A673 (cell line): ENCODE results near the gene WDR11. TPM values are rescaled to one million over a fixed set of nuclear protein-coding genes. Genes with fewer than 3 reads are reported as not detected.

Experiments
- Bru-seq: library from RNA; stranded (reverse); fragments of 400-500 nt; gene quantifications from one replicate; lab custom pipeline; 2021; lab: Mats Ljungman, UMichigan
- BruChase-seq, 2 experiments: library from RNA; stranded (reverse); fragments of 400-500 nt; gene quantifications; one replicate each; lab custom pipeline; 2021; lab: Mats Ljungman, UMichigan
- BruUV-seq: library from RNA; stranded (reverse); fragments of 400-500 nt; replicated peaks from 2 replicates; lab custom pipeline; 2021; lab: Mats Ljungman, UMichigan
- CTCF ChIA-PET: fragments of 300-600 bp; sonication (Branson Sonifier 250); formaldehyde crosslinking; loops from one replicate; lab custom pipeline; 2022; ENCODE audit warnings: antibody characterized with exemption; lab: Charles Lee
- POLR2A ChIA-PET: fragments of 300-600 bp; sonication (Branson Sonifier 250); formaldehyde crosslinking; loops from one replicate; lab custom pipeline; 2022; ENCODE audit warnings: antibody characterized with exemption; ENCODE audit not compliant: low non-redundant PET; lab: Charles Lee
- DNase-seq: peaks from one replicate; pipeline ENCODE4 v3.0.0-alpha.2; 2015; ENCODE audit warnings: low spot score
- H3K27ac ChIP-seq: fragments of 200-600 bp; sonication (generic); 2 replicates; pipeline ENCODE4 v1.5.1; 2016; ENCODE audit warnings: mixed run types, low read depth, mild to moderate bottlenecking, mixed read lengths, antibody characterized with exemption, low read length; ENCODE audit not compliant: poor library complexity, severe bottlenecking
- H3K27me3 ChIP-seq: fragments of 200-600 bp; sonication (generic); replicated peaks from 2 replicates; pipeline ENCODE4 v1.6.1; 2017; ENCODE audit warnings: mixed run types, low read depth, mild to moderate bottlenecking, mixed read lengths, antibody characterized with exemption, low read length; ENCODE audit not compliant: insufficient read depth, poor library complexity
- H3K36me3 ChIP-seq: fragments of 200-600 bp; sonication (generic); 2 replicates; pipeline ENCODE4 v1.6.1; 2016; ENCODE audit warnings: mixed run types, mild to moderate bottlenecking, mixed read lengths, antibody characterized with exemption, low read length; ENCODE audit not compliant: insufficient read depth, poor library complexity, severe bottlenecking
- H3K4me1 ChIP-seq: fragments of 200-600 bp; sonication (generic); 2 replicates; pipeline ENCODE4 v1.6.1; 2017; ENCODE audit warnings: mixed run types, mild to moderate bottlenecking, mixed read lengths, antibody characterized with exemption, low read length; ENCODE audit not compliant: insufficient read depth, poor library complexity, severe bottlenecking
- H3K4me3 ChIP-seq: fragments of 200-600 bp; sonication (generic); 2 replicates; pipeline ENCODE4 v1.5.1; 2016; ENCODE audit warnings: low read depth, mixed run types, mild to moderate bottlenecking, mixed read lengths, low read length; ENCODE audit not compliant: poor library complexity, severe bottlenecking
- H3K9me3 ChIP-seq: fragments of 200-600 bp; sonication (generic); 2 replicates; pipeline ENCODE4 v1.6.1; 2016; ENCODE audit warnings: mixed run types, low read depth, mild to moderate bottlenecking, mixed read lengths, antibody characterized with exemption, low read length; ENCODE audit not compliant: poor library complexity, severe bottlenecking
- CTCF ChIP-seq: fragments of 300-800, 200-600 bp; sonication (generic); conservative IDR thresholded peaks from 2 replicates; pipeline ENCODE4 v1.5.1; 2017; ENCODE audit warnings: low read depth, mild to moderate bottlenecking, antibody characterized with exemption, low read length, moderate library complexity, mixed read lengths
- EZH2 ChIP-seq: fragments of 200-600 bp; sonication (generic); IDR thresholded peaks from 2 replicates; pipeline ENCODE4 v1.6.1; 2017; ENCODE audit warnings: borderline replicate concordance, low read depth, mild to moderate bottlenecking, mixed read lengths, antibody characterized with exemption, low read length; ENCODE audit not compliant: poor library complexity, severe bottlenecking
- intact Hi-C: fragments of 100-400 bp; cut with micrococcal nuclease; formaldehyde crosslinking; loops from one replicate; pipeline ENCODE4 v1.10.0; 2022; ENCODE audit not compliant: unreplicated experiment
- long read RNA-seq: library from polyadenylated mRNA; stranded (forward); transcript quantifications from one replicate; pipeline ENCODE4 v2.0.0, GENCODE V29; 2022
- total RNA-seq: library from RNA; stranded (reverse); gene quantifications from 2 replicates; pipeline ENCODE4 v1.2.3, GENCODE V29; 2021

Gene WDR11
- total RNA-seq (33.4 and 39.3 TPM in 2 replicates), Bru-seq, nascent RNA (percentile 85 among the genes with signal in this experiment), BruChase-seq, experiment 1, labeled RNA remaining after a 2-hour chase (percentile 89 among the genes with signal in this experiment), BruChase-seq, experiment 2, labeled RNA remaining after a 6-hour chase (percentile 72 among the genes with signal in this experiment)
- long read RNA-seq, full-length matches to known transcripts: 32 of 52 reads
- long read RNA-seq, partial matches to known transcripts: 10 of 52 reads
- long read RNA-seq, other reads (novel, unspliced or antisense): 10 of 52 reads

GRCh38 chr10:120850911-120851865 lies at the start of gene WDR11:
Gene WDR11, plus strand, starts transcription at chr10:120851362. Its CDS starts 59 bp downstream, at chr10:120851421.
- BruUV-seq: no TSS peak
- DNase-seq: peak; percentile 94
- peak within 1 kb of the TSS; percentile 89 for H3K4me3 ChIP-seq
- POLR2A ChIA-PET: no interaction called here
- intact Hi-C loops: no loop called here
- peaks cover 4% of the 10 kb centered on the region for H3K9me3 ChIP-seq
- TF ChIP-seq EZH2 (no peak), CTCF (no peak)
- CTCF ChIA-PET: no interaction called here
- H3K27me3 ChIP-seq: no peaks in the 10 kb centered on the region
- H3K4me1 ChIP-seq: peaks cover 6% of the 10 kb centered on the region
- H3K27ac ChIP-seq: peak within 1 kb of the TSS; percentile 79
- no peaks in the 10 kb centered on the region for H3K36me3 ChIP-seq

DNA sequence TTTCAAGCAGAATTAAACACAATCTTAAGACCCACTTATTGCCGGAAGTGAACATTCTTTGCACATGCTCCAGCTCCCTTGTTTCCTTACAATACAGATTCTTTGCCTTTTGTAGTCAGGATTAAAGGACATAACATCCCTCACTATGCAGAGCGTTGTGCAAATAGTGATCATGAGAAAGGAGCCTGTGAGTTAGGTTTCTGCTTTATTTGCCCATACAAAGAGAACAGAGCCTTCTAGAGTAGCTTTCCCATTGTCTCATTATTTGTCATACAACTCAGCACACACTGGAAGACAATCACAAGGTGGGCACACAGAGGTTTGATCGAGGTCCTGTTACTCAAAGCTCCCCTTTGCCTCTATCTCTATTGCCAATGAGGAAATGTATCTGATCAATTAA lies 48.2 kb upstream of the WDR11 start:
- H3K27me3 ChIP-seq: peaks cover 75% of the 10 kb centered on the region
- no peak for DNase-seq
- BruUV-seq: no TSS peak
- POLR2A ChIA-PET: no interaction called here
- no peak overlapping the region for H3K27ac ChIP-seq
- no peaks in the 10 kb centered on the region for H3K36me3 ChIP-seq
- no peaks in the 10 kb centered on the region for H3K9me3 ChIP-seq
- TF ChIP-seq EZH2 (no peak), CTCF (no peak)
- intact Hi-C loops: no loop called here
- H3K4me1 ChIP-seq: no peaks in the 10 kb centered on the region
- no peak overlapping the region for H3K4me3 ChIP-seq
- CTCF ChIA-PET: no interaction called here

- Histone ChIP-seq H3K4me3 (no peak overlapping the region), H3K9me3 (no peaks in the 10 kb centered on the region), H3K36me3 (no peaks in the 10 kb centered on the region), H3K4me1 (no peaks in the 10 kb centered on the region), H3K27ac (no peak overlapping the region), H3K27me3 (peaks cover 86% of the 10 kb centered on the region)
- TF ChIP-seq EZH2 (no peak), CTCF (no peak)
- DNase-seq: no peak
- ChIA-PET CTCF (no interaction called here), POLR2A (no interaction called here)
- BruUV-seq: no TSS peak
- intact Hi-C loops: no loop called here
These were observed 47.2 kb upstream of the WDR11 start for GRCh38 chr10:120803972-120804371.
